ENCODE measurements around the gene SH3BP5. TPM values are rescaled to one million over a fixed set of nuclear protein-coding genes. Genes with fewer than 3 reads are reported as not detected.

The SH3BP5 gene
- total RNA-seq, 1 experiment from 2014 or later = 13.9 TPM

DNA sequence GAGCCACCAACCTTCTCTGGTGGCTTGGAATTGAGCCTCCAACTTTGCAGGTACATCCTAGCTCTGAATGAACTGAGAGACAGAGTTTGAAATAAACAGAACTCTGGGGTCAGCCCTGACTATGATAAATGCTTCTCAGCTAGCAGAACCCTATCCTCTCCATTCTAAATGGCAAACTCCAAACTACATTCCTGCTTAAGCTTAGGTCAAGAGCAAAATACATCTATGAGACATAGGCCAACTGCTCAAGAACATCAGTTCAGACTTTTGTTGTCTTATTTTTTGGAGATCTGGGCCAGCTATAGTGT is 1.5 kb upstream of the SH3BP5 start (continued):
- TF ChIP-seq REST (IDR thresholded peaks at IDR 0.05; ENCODE audit: low read depth) (no peak), ATF3 (IDR thresholded peaks at IDR 0.05) (no peak), CBX3 (IDR thresholded peaks at IDR 0.05; ENCODE audit: low read depth) (no peak), SP1 (IDR thresholded peaks at IDR 0.05; ENCODE audit: low read depth) (no peak), ELF1 (IDR thresholded peaks at IDR 0.05; ENCODE audit: borderline replicate concordance, low read depth) (no peak), SRF (IDR thresholded peaks at IDR 0.05; ENCODE audit: low read depth) (no peak), JUND (IDR thresholded peaks at IDR 0.05) (no peak), POLR2AphosphoS5 (IDR thresholded peaks at IDR 0.05; ENCODE audit: low read depth, low read length) (no peak), CTCF (IDR thresholded peaks at IDR 0.05 in 2 of 3, conservative IDR thresholded peaks at IDR 0.05 in 1 of 3; ENCODE audit: borderline replicate concordance in 1 of 3, insufficient read depth in 1 of 3, low read depth in 2 of 3, low read length in 2 of 3) (no peak)
- TF ChIP-seq, protein P1, sequence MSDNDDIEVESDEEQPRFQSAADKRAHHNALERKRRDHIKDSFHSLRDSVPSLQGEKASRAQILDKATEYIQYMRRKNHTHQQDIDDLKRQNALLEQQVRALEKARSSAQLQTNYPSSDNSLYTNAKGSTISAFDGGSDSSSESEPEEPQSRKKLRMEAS (IDR thresholded peaks at IDR 0.05) = no peak
